ENCODE measurements around the gene FIZ1. TPM values are rescaled to one million over a fixed set of nuclear protein-coding genes. Genes with fewer than 3 reads are reported as not detected.
"Not testable (repeated sequence)": the region's sequence is repeated elsewhere in the genome, so short reads cannot be mapped to it uniquely, and the experiment has no call there.

FIZ1 gene
- total and polyA plus RNA-seq, 8 donors: 6.8 to 12.6 (median 10.3) TPM

GRCh38 chr19:55578761-55579747 lies 20.3 kb downstream of the FIZ1 start:
- no peak overlapping the region for H3K27ac ChIP-seq
- ATAC-seq: no peak
- H3K36me3 ChIP-seq: peaks cover 0 to 13% (median 0%) of the 10 kb centered on the region in 3 donors
- no peaks in the 10 kb centered on the region for H3K27me3 ChIP-seq
- WGBS, 2 donors: 93 to 94% methylated on average over 76 to 90 of the region's 90 CpGs
- no peak for FAIRE-seq
- H3K4me3 ChIP-seq: peak overlapping the region in 2 of 4 donors; percentile 79
- intact Hi-C loops (cut with DNase I): no loop called here
- H3K9me3 ChIP-seq: no peaks in the 10 kb centered on the region
- DNase-seq: peak in 3 of 6 donors; percentile 44 to 77 (median 58)
- TF ChIP-seq CTCF (IDR thresholded peaks at IDR 0.05): no peak
- H3K4me1 ChIP-seq: peaks cover 5 to 10% (median 8%) of the 10 kb centered on the region in 3 donors

- Histone ChIP-seq H3K27me3 (no peaks in the 10 kb centered on the region), H3K4me3 (no peak overlapping the region), H3K9me3 (no peaks in the 10 kb centered on the region), H3K27ac (no peak overlapping the region), H3K4me1 (peaks cover 5 to 10% (median 8%) of the 10 kb centered on the region in 3 donors), H3K36me3 (peaks cover 0 to 13% (median 0%) of the 10 kb centered on the region in 3 donors)
- intact Hi-C loops (cut with DNase I): no loop called here
- ATAC-seq: no peak
- no peak for TF ChIP-seq CTCF (IDR thresholded peaks at IDR 0.05)
- no peak for FAIRE-seq
- peak in 1 of 6 donors; percentile 42 for DNase-seq
- 94 to 95% methylated on average over 67 to 83 of the region's 83 CpGs for WGBS, 2 donors
Measured at GRCh38 chr19:55578031-55578760, 21.1 kb downstream of the FIZ1 start.

GRCh38 chr19:55576746-55577145 lies 22.6 kb downstream of the FIZ1 start:
- Histone ChIP-seq H3K27me3 (no peaks in the 10 kb centered on the region), H3K36me3 (peaks cover 0 to 13% (median 0%) of the 10 kb centered on the region in 3 donors), H3K27ac (no peak overlapping the region), H3K9me3 (no peaks in the 10 kb centered on the region), H3K4me3 (no peak overlapping the region), H3K4me1 (peaks cover 5 to 6% (median 5%) of the 10 kb centered on the region in 3 donors)
- ATAC-seq: no peak
- no peak for TF ChIP-seq CTCF (IDR thresholded peaks at IDR 0.05)
- DNase-seq: no peak
- FAIRE-seq: no peak
- intact Hi-C loops (cut with DNase I): no loop called here
- 78 to 90% methylated on average over 5 of the region's 5 CpGs for WGBS, 2 donors

DNA sequence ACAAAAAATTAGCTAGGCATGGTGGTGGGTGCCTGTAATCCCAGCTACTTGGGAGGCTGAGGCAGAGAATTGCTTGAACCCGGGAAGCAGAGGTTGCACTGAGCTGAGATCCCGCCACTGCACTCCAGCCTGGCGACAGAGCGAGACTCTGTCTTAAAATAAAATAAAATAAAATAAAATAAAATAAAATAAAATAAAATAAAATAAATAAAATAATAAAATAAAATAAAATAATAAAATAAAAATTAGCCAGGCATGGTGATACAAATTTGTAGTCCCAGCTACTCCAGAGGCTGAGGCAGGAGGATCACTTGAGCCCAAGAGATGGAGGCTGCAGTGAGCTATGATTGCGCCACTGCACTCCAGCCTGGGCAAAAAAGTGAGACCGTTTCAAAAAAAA lies 25.4 kb downstream of the FIZ1 start:
- H3K9me3 ChIP-seq; DNase-seq; FAIRE-seq; intact Hi-C loops (cut with DNase I); H3K27me3 ChIP-seq; H3K4me1 ChIP-seq; ATAC-seq; H3K4me3 ChIP-seq; H3K27ac ChIP-seq: not testable (repeated sequence)
- WGBS, 2 donors: 73 to 85% methylated on average over 6 of the region's 6 CpGs
- peaks cover 0 to 13% (median 0%) of the 10 kb centered on the region in 3 donors for H3K36me3 ChIP-seq

- DNase-seq; H3K9me3 ChIP-seq; H3K27ac ChIP-seq; intact Hi-C loops (cut with DNase I); ATAC-seq; H3K4me3 ChIP-seq; H3K4me1 ChIP-seq; H3K36me3 ChIP-seq; H3K27me3 ChIP-seq; FAIRE-seq: not testable (repeated sequence)
- WGBS, 2 donors: 81 to 92% methylated on average over 5 of the region's 5 CpGs
Measured at GRCh38 chr19:55569477-55569876, 29.8 kb downstream of the FIZ1 start.

Measured in pancreas (tissue), 10 donors.